GM21528 (cell line): Measurements from ENCODE around the gene PLEKHA7.
"Not testable (repeated sequence)": the region's sequence is repeated elsewhere in the genome, so short reads cannot be mapped to it uniquely, and the experiment has no call there.

ENCODE experiments used
- ATAC-seq: cut with Tn5 transposase; IDR thresholded peaks from one replicate; pipeline ENCODE4 v1.9.1; 2021; ENCODE audit warnings: mild to moderate bottlenecking, moderate library complexity; ENCODE audit not compliant: unreplicated experiment, low FRiP score

PLEKHA7 gene

GRCh38 chr11:16891964-16892363, 122.2 kb downstream of the PLEKHA7 start:
- no peak for ATAC-seq

GRCh38 chr11:16891165-16891564, 123.0 kb downstream of the PLEKHA7 start:
- ATAC-seq: no peak

- ATAC-seq: no peak
These were observed 123.8 kb downstream of the PLEKHA7 start for GRCh38 chr11:16890442-16890841.

DNA sequence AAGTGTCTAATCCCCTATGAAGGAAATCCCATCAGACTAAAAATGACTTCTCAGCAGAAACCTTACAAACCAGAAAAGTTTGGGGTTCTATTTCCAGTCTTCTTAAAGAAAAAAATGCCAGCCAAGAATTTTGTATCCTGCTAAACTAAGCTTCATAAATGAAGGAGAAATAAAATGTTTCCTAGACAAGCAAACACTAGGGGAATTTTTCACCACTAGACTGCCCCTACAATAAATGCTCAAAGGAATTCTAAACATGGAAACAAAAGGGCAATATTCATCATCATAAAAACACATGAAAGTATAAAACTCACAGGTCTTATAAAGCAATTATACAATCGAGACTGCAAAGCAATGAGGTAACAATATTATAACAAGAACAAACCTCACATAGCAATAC, 124.3 kb downstream of the PLEKHA7 start:
- ATAC-seq: no peak

- ATAC-seq: not testable (repeated sequence)
These were observed 125.2 kb downstream of the PLEKHA7 start for GRCh38 chr11:16889010-16889409.

- ATAC-seq: not testable (repeated sequence)
These were observed 126.3 kb downstream of the PLEKHA7 start for GRCh38 chr11:16887887-16888286.

DNA sequence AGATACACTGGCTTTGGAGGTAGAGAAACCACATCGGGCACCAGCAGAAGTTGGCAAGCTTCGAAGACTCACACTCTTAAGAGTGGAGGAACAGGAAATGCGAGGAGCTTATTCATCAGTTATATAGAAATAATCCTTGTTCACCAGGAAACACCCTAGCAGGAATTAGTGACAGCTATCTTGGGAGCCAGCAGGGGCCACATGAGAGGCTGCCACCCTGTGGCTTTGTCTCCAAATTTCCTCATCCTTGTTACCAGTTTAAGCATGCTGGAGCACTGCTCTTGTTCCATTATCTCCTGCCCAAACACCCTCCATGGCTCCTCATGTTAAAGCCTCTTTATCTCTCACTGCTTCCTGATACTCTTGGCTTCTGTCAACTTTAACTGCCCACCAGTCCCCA, 131.0 kb downstream of the PLEKHA7 start:
- no peak for ATAC-seq

- ATAC-seq: no peak
These were observed 132.4 kb downstream of the PLEKHA7 start for GRCh38 chr11:16881766-16882165.

GRCh38 chr11:16881074-16881709, 133.0 kb downstream of the PLEKHA7 start:
- no peak for ATAC-seq

DNA sequence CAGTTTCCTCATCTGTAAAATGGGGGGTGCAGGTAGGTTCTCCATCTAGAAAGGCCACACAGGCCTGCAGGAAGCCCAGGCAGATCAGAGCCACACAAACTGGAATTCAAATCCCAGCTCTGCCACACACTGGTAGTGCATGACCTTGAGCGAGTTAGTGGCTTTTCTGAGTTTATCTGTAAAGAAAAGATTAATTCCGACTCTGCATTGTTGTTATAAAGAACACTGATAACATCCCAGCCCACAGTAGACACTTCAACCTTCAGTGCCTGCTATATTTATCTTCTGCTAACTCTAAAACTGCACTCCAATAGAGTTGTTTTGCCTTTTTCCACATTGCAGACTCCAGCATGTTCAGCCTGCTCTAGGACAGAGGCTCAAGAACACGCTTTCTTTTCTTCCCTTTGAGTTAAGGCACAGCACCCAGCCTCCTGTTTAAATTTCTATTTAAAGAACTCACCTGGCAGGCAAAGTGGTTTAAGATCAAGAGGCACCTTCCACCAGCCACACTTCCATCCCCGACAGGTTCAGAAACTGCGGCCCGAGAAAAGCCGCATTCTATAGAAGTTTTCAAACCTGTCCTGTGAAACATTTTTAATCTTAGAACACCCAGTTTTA, 133.9 kb downstream of the PLEKHA7 start:
- ATAC-seq: no peak

GRCh38 chr11:16879690-16880089, 134.5 kb downstream of the PLEKHA7 start:
- ATAC-seq: no peak

GRCh38 chr11:16876837-16877236, 137.4 kb downstream of the PLEKHA7 start:
- ATAC-seq: no peak

DNA sequence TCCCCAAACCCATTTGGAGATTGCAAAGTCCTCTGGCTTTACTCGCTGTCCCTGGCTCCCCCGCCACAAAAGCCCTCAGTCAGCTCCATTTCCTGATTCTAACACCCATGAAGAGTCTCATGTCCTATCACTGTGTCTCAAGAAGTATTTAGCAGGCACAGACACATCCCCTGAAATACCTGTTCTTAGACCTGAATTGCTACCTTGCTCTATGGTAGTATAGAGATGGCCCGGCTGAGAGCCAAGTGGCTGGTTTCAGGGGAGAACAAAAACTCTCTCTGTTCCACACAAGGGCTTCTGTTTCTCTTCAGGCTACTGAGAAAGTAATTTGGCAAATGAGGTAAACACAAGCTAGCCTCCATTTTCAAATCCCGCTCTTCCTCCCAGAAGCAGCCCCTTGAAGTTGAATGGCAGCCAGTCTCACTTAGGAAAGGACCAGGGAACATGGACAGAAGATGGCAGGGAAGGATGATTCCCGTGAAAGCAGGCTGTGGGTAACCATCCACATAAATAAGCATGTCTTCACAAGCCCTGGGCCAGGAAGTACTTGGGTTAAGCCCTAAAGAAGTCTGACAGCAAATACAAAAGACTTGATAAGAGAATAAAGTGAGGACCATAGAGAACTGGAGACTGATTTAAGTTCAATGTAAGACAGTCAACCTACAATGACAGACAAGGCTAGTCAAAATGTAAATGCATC, 138.0 kb downstream of the PLEKHA7 start:
- no peak for ATAC-seq

DNA sequence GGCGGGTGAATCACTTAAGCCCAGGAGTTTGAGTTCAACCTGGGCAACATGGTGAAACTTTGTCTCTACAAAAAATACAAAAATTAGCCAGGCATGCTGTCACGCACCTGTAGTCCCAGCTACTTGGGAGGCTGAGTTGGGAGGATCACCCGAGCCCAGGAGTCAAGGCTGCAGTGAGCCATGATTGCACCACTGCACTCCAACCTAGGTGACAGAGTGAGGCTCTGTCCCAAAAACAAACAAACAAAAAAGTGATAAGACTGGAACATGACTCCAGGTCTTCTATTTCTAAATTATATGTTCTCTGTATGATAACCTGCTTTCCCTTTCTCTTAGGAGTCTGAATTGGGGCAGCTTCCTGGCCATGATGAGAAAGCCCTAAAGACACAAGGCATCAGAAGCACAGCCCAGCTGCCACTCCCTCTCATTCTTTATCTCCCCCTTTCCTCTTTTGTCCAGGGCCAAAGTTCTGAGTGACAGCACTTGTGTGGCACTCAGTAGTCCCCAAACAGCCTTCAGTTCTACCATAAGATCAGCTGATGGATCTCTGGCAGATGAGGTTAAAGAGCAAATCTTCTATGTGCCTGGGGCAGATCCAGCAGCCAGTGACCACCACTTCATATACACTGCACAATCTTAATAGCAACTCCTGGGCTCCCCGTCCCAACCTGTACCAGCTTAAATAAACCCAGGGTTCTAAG, 139.8 kb downstream of the PLEKHA7 start:
- no peak for ATAC-seq

DNA sequence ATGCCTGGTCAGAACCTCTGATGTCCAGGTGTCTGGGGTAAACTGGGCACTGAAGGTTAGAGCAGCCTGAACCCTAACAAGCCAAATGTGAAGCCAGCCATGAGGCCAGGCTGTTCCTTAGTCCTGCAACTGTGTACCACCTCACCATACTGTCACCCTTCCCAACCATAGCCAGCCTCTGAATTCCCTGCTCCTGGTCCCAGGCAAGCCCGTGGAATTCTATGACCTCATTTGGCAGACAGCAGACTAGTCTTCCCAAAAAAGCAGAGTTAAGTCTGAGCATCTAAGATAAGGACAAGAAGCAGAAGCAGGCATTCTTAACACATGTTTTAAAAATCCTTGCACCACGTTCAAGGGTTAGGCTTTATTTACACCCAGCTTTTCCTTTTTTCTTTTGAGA, 140.9 kb downstream of the PLEKHA7 start:
- no peak for ATAC-seq

- ATAC-seq: no peak
These were observed 142.8 kb downstream of the PLEKHA7 start for GRCh38 chr11:16871368-16871767.

DNA sequence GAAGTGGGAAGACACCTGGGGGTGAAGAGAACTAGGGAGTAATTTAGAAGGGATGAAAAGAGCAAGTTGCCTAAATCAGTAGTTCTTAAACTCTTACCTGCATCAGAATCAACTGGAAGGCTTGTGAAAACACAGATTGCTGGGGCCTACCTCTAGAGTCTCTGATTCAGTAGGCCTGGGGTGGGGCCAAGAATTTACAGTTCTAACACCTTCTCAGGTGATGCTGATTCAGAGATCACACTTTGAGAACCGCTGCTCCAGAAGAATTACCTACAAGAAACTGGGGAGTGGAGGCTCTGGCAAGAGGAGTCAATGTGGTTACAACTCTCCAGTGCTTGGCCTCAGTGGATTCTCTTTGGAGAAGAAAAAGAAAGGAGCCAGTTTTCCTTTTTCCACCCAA, 147.1 kb downstream of the PLEKHA7 start:
- ATAC-seq: no peak

GRCh38 chr11:16864428-16864827, 149.8 kb downstream of the PLEKHA7 start:
- ATAC-seq: not testable (repeated sequence)

DNA sequence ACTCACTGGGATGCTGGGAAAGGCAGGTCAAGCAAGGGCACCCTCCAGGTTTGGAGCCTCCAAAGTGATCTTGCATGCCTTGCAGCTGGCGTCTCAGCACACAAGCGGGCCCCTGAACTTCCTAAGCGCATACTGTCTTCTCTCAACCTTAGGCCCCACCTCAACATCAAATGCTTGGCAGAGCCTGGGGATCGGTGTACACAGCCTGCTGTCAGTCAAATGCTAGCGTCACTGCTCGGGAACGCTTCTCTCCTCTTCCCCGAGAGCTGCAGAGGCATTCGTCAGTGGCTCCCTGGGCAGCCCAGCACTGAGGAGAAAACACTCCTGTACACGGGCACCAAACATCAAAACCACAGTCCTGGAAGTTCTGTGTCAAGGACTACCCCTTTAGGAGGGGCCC, 150.8 kb downstream of the PLEKHA7 start:
- ATAC-seq: no peak

- no peak for ATAC-seq
These were observed 151.5 kb downstream of the PLEKHA7 start for GRCh38 chr11:16862726-16863125.

GRCh38 chr11:16861862-16862261, 152.4 kb downstream of the PLEKHA7 start:
- no peak for ATAC-seq
